CD14-positive monocyte (primary cell): Measurements from ENCODE around the gene MEX3C. TPM values are rescaled to one million over a fixed set of nuclear protein-coding genes. Genes with fewer than 3 reads are reported as not detected.
A peak's percentile ranks its signal among the peaks of the same experiment; 100 is the strongest.

ENCODE experiments used
- DNase-seq, 3 donors: peaks; one replicate each; pipeline ENCODE4 v3.0.0-alpha.2; 2011 to 2022
- H2AFZ ChIP-seq: 2 replicates; pipeline ENCODE4 v1.6.0; 2012; ENCODE audit warnings: mild to moderate bottlenecking, low read depth, low read length, inconsistent platforms; ENCODE audit not compliant: insufficient read depth, poor library complexity, severe bottlenecking
- H3K27ac ChIP-seq, 2 donors: 1 replicate in 1 of 2; 2 replicates in 1 of 2; pipeline ENCODE4 v1.5.1; 2012 to 2013; ENCODE audit warnings: low read length in 2 of 2, control low read depth in 1 of 2, inconsistent platforms in 1 of 2, low read depth in 1 of 2, mild to moderate bottlenecking in 1 of 2
- H3K27me3 ChIP-seq, 2 donors: one replicate each; pipeline versions ENCODE4 v1.6.0 to v1.6.1; 2011 to 2013; ENCODE audit warnings: low read length in 2 of 2; ENCODE audit not compliant: control insufficient read depth in 2 of 2, insufficient read depth in 2 of 2
- H3K36me3 ChIP-seq, 2 donors: replicated peaks in 1 of 2; 1 replicate in 1 of 2; 2 replicates in 1 of 2; pipeline versions ENCODE4 v1.5.1 to v1.6.1; 2012 to 2013; ENCODE audit warnings: low read length in 2 of 2, control low read depth in 1 of 2, inconsistent platforms in 1 of 2, mild to moderate bottlenecking in 1 of 2; ENCODE audit not compliant: insufficient read depth in 2 of 2, control insufficient read depth in 1 of 2
- H3K4me1 ChIP-seq, 2 donors: 1 replicate in 1 of 2; 2 replicates in 1 of 2; pipeline versions ENCODE4 v1.5.1 to v1.6.1; 2012 to 2013; ENCODE audit warnings: low read length in 2 of 2, control low read depth in 1 of 2, inconsistent platforms in 1 of 2, mild to moderate bottlenecking in 1 of 2, moderate library complexity in 1 of 2; ENCODE audit not compliant: insufficient read depth in 2 of 2, control insufficient read depth in 1 of 2
- H3K4me2 ChIP-seq: replicated peaks from 2 replicates; pipeline ENCODE3; 2012; ENCODE audit warnings: low read length, moderate library complexity, mild to moderate bottlenecking; ENCODE audit not compliant: poor library complexity, severe bottlenecking; ENCODE audit errors: extremely low read depth
- H3K4me3 ChIP-seq, 3 experiments: fragments of 200-600 bp in 1 of 3; sonication (generic) in 1 of 3; replicated peaks in 1 of 3; 1 replicate in 2 of 3; 2 replicates in 1 of 3; pipeline ENCODE4 v1.5.1; 2011 to 2013; ENCODE audit warnings: low read length in 3 of 3, mild to moderate bottlenecking in 3 of 3, control low read depth in 2 of 3, low read depth in 2 of 3, inconsistent platforms in 1 of 3, moderate library complexity in 1 of 3
- H3K79me2 ChIP-seq: 2 replicates; pipeline ENCODE4 v1.6.0; 2012; ENCODE audit warnings: mild to moderate bottlenecking, control low read depth, inconsistent platforms, low read length, moderate library complexity; ENCODE audit not compliant: insufficient read depth
- H3K9ac ChIP-seq: 2 replicates; pipeline ENCODE4 v1.6.0; 2017; ENCODE audit warnings: low read length, mild to moderate bottlenecking; ENCODE audit not compliant: insufficient read depth, poor library complexity, severe bottlenecking
- H3K9me3 ChIP-seq, 2 donors: replicated peaks in 1 of 2; 1 replicate in 1 of 2; 2 replicates in 1 of 2; pipeline versions ENCODE4 v1.5.1 to v1.6.1; 2012 to 2013; ENCODE audit warnings: low read length in 2 of 2, control low read depth in 1 of 2; ENCODE audit not compliant: control insufficient read depth in 1 of 2, insufficient read depth in 1 of 2
- H4K20me1 ChIP-seq: 2 replicates; pipeline ENCODE4 v1.6.0; 2012; ENCODE audit warnings: mild to moderate bottlenecking, low read length, control low read depth, moderate library complexity; ENCODE audit not compliant: insufficient read depth
- H3K27ac Mint-ChIP-seq, 7 donors: one replicate each; pipeline ENCODE4 v1.8.0; 2020; ENCODE audit warnings: mild to moderate bottlenecking in 7 of 7, mixed read lengths in 7 of 7, moderate library complexity in 6 of 7, inconsistent platforms in 2 of 7
- H3K27me3 Mint-ChIP-seq, 3 donors: one replicate each; pipeline ENCODE4 v1.8.0; 2021 to 2022; ENCODE audit warnings: low read depth in 3 of 3, mild to moderate bottlenecking in 3 of 3, mixed read lengths in 3 of 3, moderate library complexity in 3 of 3, inconsistent platforms in 1 of 3
- H3K36me3 Mint-ChIP-seq, 2 donors: one replicate each; pipeline ENCODE4 v1.8.0; 2020; ENCODE audit warnings: mixed read lengths in 2 of 2, inconsistent platforms in 1 of 2, mild to moderate bottlenecking in 1 of 2
- H3K4me1 Mint-ChIP-seq: one replicate; pipeline ENCODE4 v1.8.0; 2020; ENCODE audit warnings: mild to moderate bottlenecking, mixed read lengths
- H3K4me3 Mint-ChIP-seq, 2 donors: one replicate each; pipeline ENCODE4 v1.8.0; 2020; ENCODE audit warnings: mild to moderate bottlenecking in 2 of 2, mixed read lengths in 2 of 2, moderate library complexity in 1 of 2
- H3K9me3 Mint-ChIP-seq, 7 donors: one replicate each; pipeline ENCODE4 v1.8.0; 2020 to 2022; ENCODE audit warnings: mixed read lengths in 7 of 7, mild to moderate bottlenecking in 6 of 7, moderate library complexity in 6 of 7, inconsistent platforms in 2 of 7
- WGBS: methylation state at CpG from one replicate; pipeline ENCODE4 v1.1.5; 2013; ENCODE audit warnings: missing lambda C conversion rate; ENCODE audit not compliant: insufficient coverage; 5-methylcytosine and 5-hydroxymethylcytosine counted together
- intact Hi-C, 2 donors: fragments of 100-400 bp; cut with micrococcal nuclease; formaldehyde crosslinking; loops; one replicate each; pipeline versions ENCODE4 v1.15.0 to v1.15.1; 2023
- polyA plus RNA-seq, 3 donors: library from polyadenylated mRNA; depleted of rRNA in 1 of 3; unstranded in 2 of 3; stranded (reverse) in 1 of 3; fragments of 300-500 nt in 2 of 3; fragments of >200 nt in 1 of 3; fragmentation: Illumina TruSeq in 2 of 3; gene quantifications; 1 replicate in 2 of 3; 2 replicates in 1 of 3; pipeline ENCODE4 v1.2.3, GENCODE V29; 2012 to 2021
- TF ChIP-seq, protein P1 (sequence below): fragments of 200-600 bp; IDR thresholded peaks from one replicate; pipeline ENCODE4 v1.8.0; 2022; ENCODE audit warnings: antibody characterized with exemption, mild to moderate bottlenecking

MEX3C gene
- polyA plus RNA-seq, 3 donors = 2.3 to 41.3 (median 5.2) TPM

DNA sequence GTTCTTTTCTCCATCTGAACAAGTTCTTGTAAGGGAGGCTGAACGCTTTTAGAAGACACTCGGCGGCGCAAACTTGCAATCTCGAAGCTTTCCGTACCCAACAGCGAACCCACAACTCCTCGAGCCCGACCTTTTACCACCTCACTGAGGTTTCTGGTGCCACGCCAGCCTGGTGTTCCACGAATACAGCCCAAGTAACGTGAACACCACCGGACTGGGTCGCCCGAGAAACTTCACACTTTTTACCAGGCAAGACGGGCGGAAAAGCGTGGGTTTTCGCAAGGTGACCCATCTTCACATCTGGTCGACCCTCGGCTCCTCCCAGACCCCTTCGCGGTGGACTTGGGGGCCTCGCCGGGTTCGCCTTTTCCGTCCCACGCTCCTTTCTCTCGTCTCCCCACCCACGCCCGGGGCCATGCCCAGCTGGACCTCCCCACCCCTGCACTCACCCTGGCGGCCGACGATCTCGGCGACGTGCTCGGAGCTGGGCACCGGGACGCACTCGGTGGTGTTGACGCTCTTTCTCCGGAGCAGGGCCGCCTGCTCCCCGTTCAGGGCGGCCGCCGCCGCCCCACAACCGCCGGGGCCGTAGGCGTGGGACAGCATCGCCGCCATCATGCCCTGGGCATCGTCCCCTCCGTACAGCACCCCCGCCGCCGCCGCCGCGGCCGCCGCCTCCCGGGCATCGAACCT is 1.2 kb downstream of the MEX3C start:
- Histone ChIP-seq H3K27ac (peak overlapping the region; percentile 79), H3K9me3 (no peaks in the 10 kb centered on the region), H3K9ac (peak overlapping the region; percentile 87), H3K4me3 (peak overlapping the region; percentile 72 to 86 (median 77)), H3K79me2 (peaks cover 54% of the 10 kb centered on the region), H2AFZ (peak overlapping the region; percentile 75), H3K27me3 (no peaks in the 10 kb centered on the region), H4K20me1 (peaks cover 23% of the 10 kb centered on the region), H3K4me2 (peak overlapping the region; percentile 95), H3K4me1 (peaks cover 16% of the 10 kb centered on the region in 2 donors), H3K36me3 (no peaks in the 10 kb centered on the region)
- peak overlapping the region; percentile 94 to 98 for H3K4me3 Mint-ChIP-seq
- WGBS = under 1% methylated on average over 67 of the region's 67 CpGs
- intact Hi-C loops = loop anchor here in 1 of 2 donors (10.0 kb wide), 1 partner anchor 231 kb away; the partner anchor contains the start of gene ELAC1
- no peaks in the 10 kb centered on the region for H3K27me3 Mint-ChIP-seq
- peaks cover 0 to 3% (median 0%) of the 10 kb centered on the region in 7 donors for H3K9me3 Mint-ChIP-seq
- peak in 1 of 3 donors; percentile 15 for DNase-seq
- H3K36me3 Mint-ChIP-seq = peaks cover 0 to 6% of the 10 kb centered on the region in 2 donors
- H3K27ac Mint-ChIP-seq = peak overlapping the region; percentile 85 to 96 (median 86)
- TF ChIP-seq, protein P1, sequence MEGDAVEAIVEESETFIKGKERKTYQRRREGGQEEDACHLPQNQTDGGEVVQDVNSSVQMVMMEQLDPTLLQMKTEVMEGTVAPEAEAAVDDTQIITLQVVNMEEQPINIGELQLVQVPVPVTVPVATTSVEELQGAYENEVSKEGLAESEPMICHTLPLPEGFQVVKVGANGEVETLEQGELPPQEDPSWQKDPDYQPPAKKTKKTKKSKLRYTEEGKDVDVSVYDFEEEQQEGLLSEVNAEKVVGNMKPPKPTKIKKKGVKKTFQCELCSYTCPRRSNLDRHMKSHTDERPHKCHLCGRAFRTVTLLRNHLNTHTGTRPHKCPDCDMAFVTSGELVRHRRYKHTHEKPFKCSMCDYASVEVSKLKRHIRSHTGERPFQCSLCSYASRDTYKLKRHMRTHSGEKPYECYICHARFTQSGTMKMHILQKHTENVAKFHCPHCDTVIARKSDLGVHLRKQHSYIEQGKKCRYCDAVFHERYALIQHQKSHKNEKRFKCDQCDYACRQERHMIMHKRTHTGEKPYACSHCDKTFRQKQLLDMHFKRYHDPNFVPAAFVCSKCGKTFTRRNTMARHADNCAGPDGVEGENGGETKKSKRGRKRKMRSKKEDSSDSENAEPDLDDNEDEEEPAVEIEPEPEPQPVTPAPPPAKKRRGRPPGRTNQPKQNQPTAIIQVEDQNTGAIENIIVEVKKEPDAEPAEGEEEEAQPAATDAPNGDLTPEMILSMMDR = no peak
- peaks cover 33% of the 10 kb centered on the region for H3K4me1 Mint-ChIP-seq

DNA sequence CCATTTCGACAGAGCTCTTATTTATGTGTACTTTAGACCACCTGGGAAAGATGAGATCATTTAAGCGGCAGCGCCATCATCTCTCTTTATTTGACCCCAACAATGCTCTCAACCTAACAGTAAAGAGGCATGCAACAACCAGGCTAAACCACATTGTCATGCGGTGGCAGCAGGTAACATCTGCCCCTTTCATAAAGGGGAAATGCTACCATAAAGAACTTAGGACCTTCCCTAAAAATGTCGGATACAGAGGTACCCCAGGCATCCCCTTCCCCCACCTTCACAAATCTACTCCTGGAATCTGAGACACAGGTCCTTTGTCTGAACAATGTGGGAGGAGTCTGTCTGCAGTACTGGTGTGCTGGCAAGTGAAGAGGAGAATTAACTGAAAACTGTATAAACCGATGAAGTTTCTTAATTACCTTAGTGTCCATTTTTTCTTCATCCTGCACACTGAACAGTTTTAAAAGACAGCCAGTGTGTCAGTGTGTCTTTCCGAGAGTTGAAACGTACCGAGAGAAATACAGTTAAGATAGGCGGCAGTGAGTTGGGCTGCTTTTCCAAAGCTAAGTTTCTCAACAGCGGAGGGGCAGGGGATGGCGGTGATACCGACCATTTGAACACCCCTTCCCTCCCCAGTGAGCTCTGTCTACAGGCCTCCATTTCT is 1.9 kb downstream of the MEX3C start:
- Mint-ChIP-seq H3K36me3 (peaks cover 3 to 6% of the 10 kb centered on the region in 2 donors), H3K4me3 (peak overlapping the region; percentile 94 to 98), H3K4me1 (peaks cover 35% of the 10 kb centered on the region), H3K27me3 (no peaks in the 10 kb centered on the region), H3K9me3 (peaks cover 0 to 3% (median 0%) of the 10 kb centered on the region in 7 donors), H3K27ac (peak overlapping the region; percentile 85 to 96 (median 86))
- intact Hi-C loops = loop anchor here in 1 of 2 donors (10.0 kb wide), 1 partner anchor 231 kb away; the partner anchor contains the start of gene ELAC1
- Histone ChIP-seq H3K36me3 (no peaks in the 10 kb centered on the region), H3K9ac (peak overlapping the region; percentile 87), H4K20me1 (peaks cover 30% of the 10 kb centered on the region), H2AFZ (peak overlapping the region; percentile 75), H3K79me2 (peaks cover 61% of the 10 kb centered on the region), H3K4me2 (peak overlapping the region; percentile 95), H3K4me3 (peak overlapping the region; percentile 72 to 86 (median 77)), H3K4me1 (peaks cover 16% of the 10 kb centered on the region in 2 donors), H3K9me3 (no peaks in the 10 kb centered on the region), H3K27me3 (no peaks in the 10 kb centered on the region), H3K27ac (peak overlapping the region; percentile 79)
- DNase-seq = peak in 2 of 3 donors; percentile 33 to 40
- 0% methylated on average over 8 of the region's 13 CpGs for WGBS
- TF ChIP-seq, protein P1 = no peak
